Cardiac atrium fibroblast (primary cell): Measurements from ENCODE around the gene COL4A5. TPM values are rescaled to one million over a fixed set of nuclear protein-coding genes. Genes with fewer than 3 reads are reported as not detected.

Source experiments
- total RNA-seq: library from RNA; depleted of rRNA; stranded (reverse); fragments of >200 nt; gene quantifications from 2 replicates; pipeline ENCODE4 v1.2.3, GENCODE V29; 2015

The COL4A5 gene
- total RNA-seq = 12.2 and 16.8 TPM in 2 replicates

DNA sequence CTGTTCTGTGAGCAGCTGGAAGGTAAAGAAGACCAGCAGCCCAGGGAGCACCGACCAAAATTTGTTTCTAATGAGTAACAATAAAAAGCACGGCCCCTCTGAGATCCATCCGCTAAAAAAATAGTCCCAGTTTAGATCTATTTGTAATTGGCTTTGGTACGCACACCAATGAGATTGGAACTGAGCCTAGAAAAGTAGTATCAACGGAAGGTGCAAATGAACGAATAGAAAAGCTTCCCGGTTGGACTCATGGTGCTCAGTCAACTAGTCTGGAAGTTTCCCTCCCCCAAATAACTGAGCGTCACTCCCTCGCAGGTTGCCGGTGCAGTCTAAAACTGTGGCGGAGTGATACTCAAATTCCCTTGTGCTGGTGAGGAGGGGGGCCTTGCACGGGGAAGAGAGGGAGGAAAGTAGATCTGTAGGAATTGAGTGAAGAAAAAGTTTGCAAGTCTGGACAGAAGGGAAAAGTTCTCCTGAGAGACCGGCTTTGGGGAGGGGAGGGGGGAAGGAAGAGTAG, at the start of gene COL4A5:
Gene COL4A5, plus strand, starts transcription at position 413 of the 517 bp plus-strand sequence. CDS start 288 bp downstream, outside the sequence.

DNA sequence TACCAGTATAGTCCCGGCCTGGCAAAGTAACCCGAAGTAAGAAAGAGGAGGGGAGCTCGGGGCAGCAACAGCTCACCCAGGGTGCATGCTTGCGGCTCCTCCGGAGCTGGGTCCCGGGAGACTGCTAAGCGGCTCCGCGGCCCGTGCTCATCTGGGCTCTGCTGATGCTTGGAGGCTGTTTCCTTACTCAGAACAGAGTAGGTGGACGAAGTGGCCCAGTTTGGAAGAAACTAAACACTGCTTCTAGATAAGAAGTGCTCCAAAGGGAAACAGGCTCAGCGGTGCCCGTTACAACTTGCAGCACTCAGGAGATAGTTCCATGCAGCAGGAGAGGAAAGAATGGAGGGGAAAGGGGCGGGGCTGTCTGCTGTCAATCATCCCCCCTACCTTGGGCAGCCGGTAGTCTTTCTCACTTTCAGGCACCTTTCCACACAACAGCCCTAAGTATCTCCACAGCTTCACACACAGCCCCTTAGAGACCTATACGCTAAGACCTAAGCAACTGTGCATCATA, 1.5 kb upstream of the COL4A5 start, which contains the start of gene COL4A6:
Gene COL4A6, minus strand, starts transcription at position 313 of the 514 bp plus-strand sequence. Its CDS starts 226 bp downstream, at position 87.

DNA sequence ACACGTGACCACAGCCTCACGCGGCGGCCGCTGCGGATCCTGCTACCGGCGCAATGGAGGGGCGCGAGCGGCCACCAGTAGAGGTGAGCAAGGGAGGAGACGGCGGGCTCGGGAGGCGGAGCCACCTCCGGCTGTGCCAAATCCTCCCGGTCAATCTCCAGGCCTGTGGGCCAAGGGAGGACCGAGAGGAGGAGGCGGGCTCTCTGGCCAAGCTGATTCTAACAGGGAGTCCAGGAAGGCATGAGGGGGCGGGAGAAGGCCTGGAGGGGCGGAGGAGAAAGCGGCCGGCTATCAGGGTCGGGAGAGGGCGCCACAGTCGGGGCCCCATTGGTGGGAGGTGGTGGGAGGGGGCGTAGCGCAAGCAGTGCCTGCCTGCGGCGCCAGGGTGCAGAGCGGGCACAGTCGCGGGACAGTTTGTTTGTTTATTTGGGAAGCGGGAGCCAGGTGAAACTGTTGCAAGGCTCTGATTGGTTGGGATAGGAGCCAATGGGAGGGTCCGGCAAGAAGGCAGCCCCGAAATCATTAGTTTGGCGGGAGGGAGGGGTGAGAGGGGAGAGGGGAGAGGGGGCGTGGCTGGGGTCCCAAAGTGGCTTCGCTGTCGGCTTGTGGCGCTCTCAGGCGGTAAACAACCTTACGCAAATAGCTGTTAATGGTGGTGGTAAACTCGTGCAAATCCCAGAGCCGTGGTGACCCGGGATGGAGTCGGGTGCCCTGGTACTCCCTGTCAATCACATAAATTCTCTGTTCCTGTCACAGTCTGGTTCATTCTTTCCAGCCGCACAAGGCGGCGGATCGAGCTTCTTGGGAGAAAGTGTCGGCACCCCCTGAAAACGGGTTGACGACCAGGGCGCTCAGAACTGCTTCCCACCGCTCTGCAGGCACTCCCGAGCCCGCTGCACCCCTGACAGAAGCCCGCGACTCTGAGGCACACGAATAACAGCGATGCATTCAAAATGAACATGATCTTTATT, 297.2 kb downstream of the COL4A5 start, which contains the start of gene IRS4:
Gene IRS4, minus strand, starts transcription at position 55 of the 971 bp plus-strand sequence.

Other genes with a start within 250 kb of the COL4A5 start
- gene COL4A6, start 1.4 kb upstream of the COL4A5 start, total RNA-seq = 0.18 and 0.32 TPM in 2 replicates